Cardiac septum (tissue), 1 donor: ENCODE data around the gene DBF4B. TPM values are rescaled to one million over a fixed set of nuclear protein-coding genes. Genes with fewer than 3 reads are reported as not detected.
A peak's percentile ranks its signal among the peaks of the same experiment; 100 is the strongest.

ENCODE experiments used
- DNase-seq: peaks from one replicate; pipeline ENCODE4 v3.0.0-alpha.2; 2020; ENCODE audit warnings: low spot score
- intact Hi-C: fragments of 100-400 bp; cut with DNase I; formaldehyde crosslinking; loops from one replicate; pipeline ENCODE4 v1.14.0; 2022
- total RNA-seq: library from RNA; stranded (reverse); fragmentation: NEBNext Ultra II Directional; extraction: Animal tissue kit (Norgen Biotek cat#: 25700); gene quantifications from one replicate; pipeline ENCODE4 v1.2.1, GENCODE V29; 2021
- donor health status: DM: no; HTN: no; CAD: no.

Gene DBF4B
- total RNA-seq, 1 donor from 2014 or later, result 5.9 TPM

- intact Hi-C loops, result no loop called here
- DNase-seq, result no peak
Observed at GRCh38 chr17:44788139-44788538, 79.7 kb downstream of the DBF4B start.

- intact Hi-C loops, result no loop called here
- peak; percentile 9 for DNase-seq
Observed at GRCh38 chr17:44792276-44792675, 83.8 kb downstream of the DBF4B start.

- intact Hi-C loops, result no loop called here
Observed at GRCh38 chr17:44793885-44794842, 85.7 kb downstream of the DBF4B start.

GRCh38 chr17:44794851-44795413 lies 86.5 kb downstream of the DBF4B start:
- peak; percentile 29 for DNase-seq
- intact Hi-C loops, result no loop called here

More at GRCh38 chr17:44793885-44794842, 85.7 kb downstream of the DBF4B start:
- DNase-seq, result peak; percentile 78

GRCh38 chr17:44795421-44795820 lies 87.0 kb downstream of the DBF4B start:
- DNase-seq, result peak; percentile 33
- intact Hi-C loops, result no loop called here

- intact Hi-C loops, result no loop called here
- DNase-seq, result peak; percentile 66
Observed at GRCh38 chr17:44795928-44796327, 87.5 kb downstream of the DBF4B start.

- intact Hi-C loops, result no loop called here
- no peak for DNase-seq
Observed at GRCh38 chr17:44796731-44797130, 88.3 kb downstream of the DBF4B start.

GRCh38 chr17:44797802-44798201 lies 89.3 kb downstream of the DBF4B start:
- no peak for DNase-seq
- intact Hi-C loops, result no loop called here

GRCh38 chr17:44798356-44798755 lies 89.9 kb downstream of the DBF4B start:
- no peak for DNase-seq
- intact Hi-C loops, result no loop called here

Other genes with a start within 250 kb of the DBF4B start
- gene GPATCH8, start 205.3 kb upstream of the DBF4B start, total RNA-seq, result 23.8 TPM
- 5.7 TPM for gene FZD2, start 151.2 kb upstream of the DBF4B start, total RNA-seq
- not detected for gene MEIOC, start 52.2 kb upstream of the DBF4B start, total RNA-seq
- gene CCDC43, start 18.9 kb upstream of the DBF4B start, total RNA-seq, result 25.5 TPM
- 1.00 TPM for gene ADAM11, start 50.3 kb downstream of the DBF4B start, total RNA-seq
- 32.0 TPM for gene GJC1, start 121.6 kb downstream of the DBF4B start, total RNA-seq
- 10.3 TPM for gene HIGD1B, start 139.2 kb downstream of the DBF4B start, total RNA-seq
- gene EFTUD2, start 190.8 kb downstream of the DBF4B start, total RNA-seq, result 62.0 TPM
- 7.0 TPM for gene GFAP, start 206.8 kb downstream of the DBF4B start, total RNA-seq
- gene KIF18B, start 239.1 kb downstream of the DBF4B start, total RNA-seq, result 0.13 TPM